ENCODE data around the gene DEFB131A. TPM values are rescaled to one million over a fixed set of nuclear protein-coding genes. Genes with fewer than 3 reads are reported as not detected.
A peak's percentile ranks its signal among the peaks of the same experiment; 100 is the strongest.
"Not testable (repeated sequence)": the region's sequence is repeated elsewhere in the genome, so short reads cannot be mapped to it uniquely, and the experiment has no call there.

DEFB131A gene, protein sequence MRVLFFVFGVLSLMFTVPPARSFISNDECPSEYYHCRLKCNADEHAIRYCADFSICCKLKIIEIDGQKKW
- total RNA-seq: not detected in 2 replicates
- long read RNA-seq: 0 reads

DNA sequence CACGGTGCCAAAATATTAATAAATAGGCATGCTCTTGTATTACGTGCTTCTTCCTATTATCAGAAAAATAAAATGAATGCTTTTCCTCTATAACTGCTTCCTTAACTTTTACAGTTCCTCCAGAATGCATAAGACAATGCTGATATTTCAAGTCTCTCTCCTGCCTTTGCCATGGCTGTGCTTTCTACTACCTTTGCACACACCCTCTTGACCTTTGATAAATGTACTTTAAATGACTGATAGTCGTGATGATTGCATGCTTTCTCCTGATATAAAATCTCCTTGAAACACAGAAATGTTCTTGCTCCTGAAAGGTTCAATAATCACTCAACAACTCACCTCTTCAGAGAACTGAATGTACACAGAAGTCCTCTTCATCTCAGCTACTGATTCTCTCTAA, at the start of gene DEFB131A:
Gene DEFB131A, plus strand, starts transcription at position 301 of the 400 bp plus-strand sequence. CDS start 120 bp downstream, outside the sequence.
- not testable (repeated sequence) for H3K27me3 Mint-ChIP-seq; H3K4me1 Mint-ChIP-seq (ENCODE audit: low read depth); H3K4me3 Mint-ChIP-seq (ENCODE audit: low read depth); DNase-seq (ENCODE audit: low spot score, unreplicated experiment); H3K27ac Mint-ChIP-seq; H3K36me3 Mint-ChIP-seq (ENCODE audit: insufficient read depth)
- peaks cover 18% of the 10 kb centered on the region for H3K9me3 Mint-ChIP-seq (ENCODE audit: low read depth)

DNA sequence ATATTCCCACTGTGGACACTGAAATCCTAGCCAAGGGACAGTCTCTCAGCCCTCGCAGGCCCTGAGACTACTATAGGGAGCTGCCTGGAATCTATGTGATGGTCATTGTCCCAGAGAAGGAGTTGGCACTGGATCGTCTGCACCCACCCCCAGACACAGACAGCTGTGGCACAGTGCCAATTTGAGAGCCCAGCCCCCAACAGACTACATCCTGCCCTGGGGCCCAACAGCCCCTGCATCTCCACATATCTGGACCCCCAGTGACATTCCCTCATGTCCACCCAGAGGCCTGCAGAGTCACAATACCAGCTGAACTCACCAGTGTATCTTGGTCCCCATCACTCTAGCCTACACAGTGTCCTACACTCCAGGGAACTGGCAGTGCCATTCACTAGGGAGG, 38.4 kb upstream of the DEFB131A start:
- not testable (repeated sequence) for H3K27ac Mint-ChIP-seq; DNase-seq (ENCODE audit: low spot score, unreplicated experiment); H3K4me3 Mint-ChIP-seq (ENCODE audit: low read depth); H3K9me3 Mint-ChIP-seq (ENCODE audit: low read depth); H3K36me3 Mint-ChIP-seq (ENCODE audit: insufficient read depth); H3K27me3 Mint-ChIP-seq; H3K4me1 Mint-ChIP-seq (ENCODE audit: low read depth)

DNA sequence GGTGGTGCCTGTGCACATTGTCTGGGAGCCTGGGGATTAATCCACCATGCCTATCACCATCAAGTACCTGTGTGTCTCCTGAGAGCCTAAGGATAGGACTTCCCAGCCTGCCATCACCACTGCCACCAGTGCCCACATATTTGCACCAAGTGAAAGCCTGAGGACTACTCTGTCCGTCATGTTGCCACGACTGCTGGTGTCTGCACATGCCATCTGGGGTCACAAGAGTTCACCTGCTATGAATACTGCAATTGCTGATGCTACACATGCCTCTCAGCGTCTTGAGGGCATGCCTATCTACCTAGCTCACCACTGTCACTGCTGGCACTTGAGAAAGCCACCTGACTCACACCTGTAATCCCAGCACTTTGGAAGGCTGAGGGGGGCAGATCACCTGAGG, 37.7 kb upstream of the DEFB131A start:
- not testable (repeated sequence) for H3K4me1 Mint-ChIP-seq (ENCODE audit: low read depth); H3K9me3 Mint-ChIP-seq (ENCODE audit: low read depth); H3K36me3 Mint-ChIP-seq (ENCODE audit: insufficient read depth); H3K27me3 Mint-ChIP-seq; H3K27ac Mint-ChIP-seq; H3K4me3 Mint-ChIP-seq (ENCODE audit: low read depth); DNase-seq (ENCODE audit: low spot score, unreplicated experiment)

- Mint-ChIP-seq H3K9me3 (ENCODE audit: low read depth) (peaks cover 22% of the 10 kb centered on the region), H3K36me3 (ENCODE audit: insufficient read depth) (peaks cover 1% of the 10 kb centered on the region), H3K27ac (no peak overlapping the region), H3K4me3 (ENCODE audit: low read depth) (no peak overlapping the region), H3K4me1 (ENCODE audit: low read depth) (no peaks in the 10 kb centered on the region), H3K27me3 (no peaks in the 10 kb centered on the region)
- no peak for DNase-seq (ENCODE audit: low spot score, unreplicated experiment)
- TF ChIP-seq, protein P1, sequence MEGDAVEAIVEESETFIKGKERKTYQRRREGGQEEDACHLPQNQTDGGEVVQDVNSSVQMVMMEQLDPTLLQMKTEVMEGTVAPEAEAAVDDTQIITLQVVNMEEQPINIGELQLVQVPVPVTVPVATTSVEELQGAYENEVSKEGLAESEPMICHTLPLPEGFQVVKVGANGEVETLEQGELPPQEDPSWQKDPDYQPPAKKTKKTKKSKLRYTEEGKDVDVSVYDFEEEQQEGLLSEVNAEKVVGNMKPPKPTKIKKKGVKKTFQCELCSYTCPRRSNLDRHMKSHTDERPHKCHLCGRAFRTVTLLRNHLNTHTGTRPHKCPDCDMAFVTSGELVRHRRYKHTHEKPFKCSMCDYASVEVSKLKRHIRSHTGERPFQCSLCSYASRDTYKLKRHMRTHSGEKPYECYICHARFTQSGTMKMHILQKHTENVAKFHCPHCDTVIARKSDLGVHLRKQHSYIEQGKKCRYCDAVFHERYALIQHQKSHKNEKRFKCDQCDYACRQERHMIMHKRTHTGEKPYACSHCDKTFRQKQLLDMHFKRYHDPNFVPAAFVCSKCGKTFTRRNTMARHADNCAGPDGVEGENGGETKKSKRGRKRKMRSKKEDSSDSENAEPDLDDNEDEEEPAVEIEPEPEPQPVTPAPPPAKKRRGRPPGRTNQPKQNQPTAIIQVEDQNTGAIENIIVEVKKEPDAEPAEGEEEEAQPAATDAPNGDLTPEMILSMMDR (IDR thresholded peaks at IDR 0.05; ENCODE audit: unreplicated experiment): no peak
Measured at GRCh38 chr4:9409793-9410192, 34.4 kb upstream of the DEFB131A start.

DNA sequence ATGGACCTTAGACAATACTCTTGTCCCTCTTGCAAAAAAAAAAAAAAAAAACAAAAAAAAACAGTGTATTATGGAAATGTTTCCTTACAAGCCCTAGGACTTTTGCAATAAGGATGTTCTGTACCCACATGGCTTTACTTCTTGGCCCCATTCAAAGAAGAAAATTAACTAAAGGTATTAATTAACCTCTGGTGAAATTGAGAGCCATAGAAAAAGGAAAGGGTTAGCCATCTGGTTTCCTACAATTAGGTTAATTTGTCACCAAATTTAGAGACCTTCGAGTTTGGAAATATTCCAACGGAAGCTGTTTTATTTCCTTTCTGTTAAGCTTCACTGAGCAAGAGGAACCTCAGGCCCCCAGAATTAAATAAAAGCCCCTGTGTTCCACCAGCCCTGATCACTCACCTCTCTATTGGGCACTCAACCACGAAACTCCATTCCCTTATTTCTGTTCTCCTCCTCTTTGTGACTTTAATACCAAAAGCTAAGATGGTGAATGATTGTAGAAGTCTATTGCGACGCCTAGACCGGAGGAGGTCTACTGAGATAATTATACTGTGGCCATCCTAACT, 22.2 kb upstream of the DEFB131A start:
- H3K36me3 Mint-ChIP-seq (ENCODE audit: insufficient read depth); H3K4me1 Mint-ChIP-seq (ENCODE audit: low read depth); H3K27ac Mint-ChIP-seq; H3K4me3 Mint-ChIP-seq (ENCODE audit: low read depth); H3K27me3 Mint-ChIP-seq; DNase-seq (ENCODE audit: low spot score, unreplicated experiment): not testable (repeated sequence)
- peaks cover 15% of the 10 kb centered on the region for H3K9me3 Mint-ChIP-seq (ENCODE audit: low read depth)

DNA sequence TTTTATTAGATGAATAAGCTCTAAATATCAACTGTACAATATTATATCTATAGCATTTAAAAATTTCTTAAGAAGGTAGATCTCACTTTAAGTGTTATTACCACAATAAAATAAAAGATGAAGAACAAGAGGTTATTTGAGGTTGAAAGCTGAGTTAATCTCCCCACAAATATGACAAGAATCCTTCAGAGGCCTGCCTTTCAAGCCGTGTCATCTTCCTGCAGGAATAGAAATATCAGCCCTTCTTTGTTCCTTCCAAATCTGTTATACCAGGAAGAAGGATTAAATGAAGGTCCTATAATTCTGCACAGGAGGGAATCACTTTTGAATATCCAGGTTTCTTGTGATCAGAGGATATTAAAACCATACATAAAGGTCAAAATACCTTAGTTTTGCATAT, 18.3 kb upstream of the DEFB131A start:
- H3K4me3 Mint-ChIP-seq (ENCODE audit: low read depth); H3K27me3 Mint-ChIP-seq; H3K9me3 Mint-ChIP-seq (ENCODE audit: low read depth); H3K36me3 Mint-ChIP-seq (ENCODE audit: insufficient read depth); DNase-seq (ENCODE audit: low spot score, unreplicated experiment); H3K4me1 Mint-ChIP-seq (ENCODE audit: low read depth); H3K27ac Mint-ChIP-seq: not testable (repeated sequence)

- not testable (repeated sequence) for H3K4me1 Mint-ChIP-seq (ENCODE audit: low read depth); H3K4me3 Mint-ChIP-seq (ENCODE audit: low read depth); H3K27ac Mint-ChIP-seq; H3K27me3 Mint-ChIP-seq; DNase-seq (ENCODE audit: low spot score, unreplicated experiment); H3K36me3 Mint-ChIP-seq (ENCODE audit: insufficient read depth); H3K9me3 Mint-ChIP-seq (ENCODE audit: low read depth)
Measured at GRCh38 chr4:9430061-9430460, 14.2 kb upstream of the DEFB131A start.

GRCh38 chr4:9433320-9433719, 10.9 kb upstream of the DEFB131A start:
- DNase-seq (ENCODE audit: low spot score, unreplicated experiment); H3K27ac Mint-ChIP-seq: not testable (repeated sequence)
- peaks cover 16% of the 10 kb centered on the region for H3K9me3 Mint-ChIP-seq (ENCODE audit: low read depth)

DNA sequence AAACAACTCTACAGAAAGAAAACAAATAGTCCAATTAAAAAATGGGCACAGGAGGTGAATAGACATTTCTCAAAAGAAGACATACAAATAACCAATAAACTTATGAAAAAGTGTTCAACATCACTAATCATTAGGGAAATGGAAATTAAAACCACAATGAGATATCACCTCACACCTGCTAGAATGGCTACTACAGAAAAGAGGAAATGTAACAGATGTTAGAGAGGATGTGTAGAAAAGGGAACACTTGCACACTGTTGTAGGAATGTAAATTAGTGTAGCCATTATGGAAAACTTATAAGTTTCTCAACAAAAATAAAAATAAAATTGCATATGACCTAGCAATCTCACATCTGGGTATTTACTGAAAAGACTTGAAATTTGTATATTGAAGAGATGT, 7.5 kb upstream of the DEFB131A start:
- H3K4me3 Mint-ChIP-seq (ENCODE audit: low read depth); H3K36me3 Mint-ChIP-seq (ENCODE audit: insufficient read depth); H3K27me3 Mint-ChIP-seq; H3K27ac Mint-ChIP-seq; H3K4me1 Mint-ChIP-seq (ENCODE audit: low read depth); DNase-seq (ENCODE audit: low spot score, unreplicated experiment): not testable (repeated sequence)
- H3K9me3 Mint-ChIP-seq (ENCODE audit: low read depth): peaks cover 20% of the 10 kb centered on the region

More at GRCh38 chr4:9433320-9433719, 10.9 kb upstream of the DEFB131A start:
- H3K4me3 Mint-ChIP-seq (ENCODE audit: low read depth); H3K4me1 Mint-ChIP-seq (ENCODE audit: low read depth); H3K36me3 Mint-ChIP-seq (ENCODE audit: insufficient read depth); H3K27me3 Mint-ChIP-seq: not testable (repeated sequence)

GRCh38 chr4:9442355-9442754, 1.9 kb upstream of the DEFB131A start:
- not testable (repeated sequence) for H3K36me3 Mint-ChIP-seq (ENCODE audit: insufficient read depth); H3K27me3 Mint-ChIP-seq; H3K9me3 Mint-ChIP-seq (ENCODE audit: low read depth); H3K4me1 Mint-ChIP-seq (ENCODE audit: low read depth); H3K4me3 Mint-ChIP-seq (ENCODE audit: low read depth); H3K27ac Mint-ChIP-seq; DNase-seq (ENCODE audit: low spot score, unreplicated experiment)

DNA sequence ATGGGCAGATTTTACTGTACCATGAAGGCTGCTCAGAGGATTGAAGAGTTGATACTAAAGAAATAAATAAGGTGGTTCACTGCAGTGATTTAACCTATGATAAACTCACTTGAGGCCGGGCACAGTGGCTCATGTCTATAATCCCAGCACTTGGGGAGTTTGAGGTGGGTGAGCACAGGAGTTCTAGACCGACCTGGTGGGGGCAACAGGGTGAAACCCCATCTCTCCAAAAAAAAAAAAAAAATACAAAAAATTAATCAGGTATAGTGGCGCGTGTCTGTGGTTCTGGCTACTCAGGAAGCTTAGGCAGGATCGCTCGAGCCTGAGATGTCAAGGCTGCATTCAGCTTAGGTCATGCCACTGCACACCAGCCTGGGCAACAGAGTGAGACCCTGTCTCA, 467 bp downstream of the DEFB131A start:
- not testable (repeated sequence) for H3K4me1 Mint-ChIP-seq (ENCODE audit: low read depth); H3K27ac Mint-ChIP-seq; H3K27me3 Mint-ChIP-seq; DNase-seq (ENCODE audit: low spot score, unreplicated experiment); H3K36me3 Mint-ChIP-seq (ENCODE audit: insufficient read depth); H3K4me3 Mint-ChIP-seq (ENCODE audit: low read depth)
- H3K9me3 Mint-ChIP-seq (ENCODE audit: low read depth): peaks cover 18% of the 10 kb centered on the region

GRCh38 chr4:9452251-9452650, 8.0 kb downstream of the DEFB131A start:
- H3K27me3 Mint-ChIP-seq; H3K36me3 Mint-ChIP-seq (ENCODE audit: insufficient read depth): not testable (repeated sequence)
- H3K9me3 Mint-ChIP-seq (ENCODE audit: low read depth): peaks cover 23% of the 10 kb centered on the region

GRCh38 chr4:9454284-9454683, 10.1 kb downstream of the DEFB131A start:
- Mint-ChIP-seq H3K27ac (peak overlapping the region; percentile 41), H3K9me3 (ENCODE audit: low read depth) (peaks cover 12% of the 10 kb centered on the region)
- not testable (repeated sequence) for H3K36me3 Mint-ChIP-seq (ENCODE audit: insufficient read depth); DNase-seq (ENCODE audit: low spot score, unreplicated experiment); H3K27me3 Mint-ChIP-seq; H3K4me3 Mint-ChIP-seq (ENCODE audit: low read depth); H3K4me1 Mint-ChIP-seq (ENCODE audit: low read depth)

More at GRCh38 chr4:9452251-9452650, 8.0 kb downstream of the DEFB131A start:
- H3K27ac Mint-ChIP-seq; H3K4me1 Mint-ChIP-seq (ENCODE audit: low read depth); DNase-seq (ENCODE audit: low spot score, unreplicated experiment); H3K4me3 Mint-ChIP-seq (ENCODE audit: low read depth): not testable (repeated sequence)

Data from progenitor cell of endocrine pancreas (in vitro differentiated cells).